Measurements from ENCODE around the gene RPP25L. TPM values are rescaled to one million over a fixed set of nuclear protein-coding genes. Genes with fewer than 3 reads are reported as not detected.

RPP25L gene
- total RNA-seq, 2 donors from 2014 or later = 19.3 to 22.4 TPM

DNA sequence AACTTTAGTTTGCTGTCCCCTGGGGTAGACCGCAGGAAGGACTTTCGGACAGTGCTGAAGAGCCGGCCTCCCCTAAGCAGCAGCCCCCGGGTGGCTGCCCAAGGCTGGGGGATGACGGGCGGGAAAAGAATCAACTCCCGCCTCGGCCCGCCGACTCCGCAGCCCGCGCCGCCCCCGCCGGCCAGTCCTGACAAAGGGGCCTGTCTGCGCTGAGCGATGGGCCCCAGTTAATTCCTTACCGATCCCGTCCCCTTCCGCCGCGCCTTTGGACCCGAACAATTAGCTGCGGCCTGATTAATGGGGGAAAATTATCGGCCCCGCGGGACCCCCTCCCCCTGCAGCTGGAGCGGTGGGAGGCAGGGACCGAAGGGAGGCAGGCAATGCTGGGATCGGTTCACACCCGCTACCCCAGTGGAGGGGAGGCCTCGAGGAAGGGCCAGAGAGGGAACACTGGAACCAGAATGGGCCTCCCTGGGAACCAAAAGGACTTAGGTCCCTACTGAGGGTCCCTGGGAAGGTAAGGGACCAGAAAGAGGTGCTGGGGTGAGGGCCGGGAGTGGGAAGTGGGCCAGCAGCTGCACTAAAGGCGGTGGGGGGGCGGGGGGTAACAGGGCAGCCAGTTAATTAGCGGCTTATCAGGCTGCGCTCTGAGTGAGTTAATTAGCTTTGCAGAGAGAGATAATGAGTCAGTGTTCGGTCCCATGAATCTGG lies 12.7 kb upstream of the RPP25L start:
- DNase-seq = peak; percentile 68
- WGBS, 2 experiments (ENCODE audit: insufficient coverage in 1 of 2, insufficient read length in 1 of 2) = 25 to 28% methylated on average over 35 to 39 of the region's 39 CpGs
- Histone ChIP-seq H3K9me3 (ENCODE audit: control insufficient read depth, low read length) (no peaks in the 10 kb centered on the region), H3K4me3 (ENCODE audit: low read length) (no peak overlapping the region), H3K27me3 (ENCODE audit: control insufficient read depth, insufficient read depth, low read length, poor library complexity, severe bottlenecking) (peaks cover 55% of the 10 kb centered on the region), H3K9ac (ENCODE audit: extremely low read depth, low read length, poor library complexity, severe bottlenecking) (peak overlapping the region; percentile 34), H3K36me3 (ENCODE audit: control insufficient read depth, insufficient read depth, low read length) (no peaks in the 10 kb centered on the region), H3K4me1 (ENCODE audit: control insufficient read depth, insufficient read depth, low read length) (peaks cover 10% of the 10 kb centered on the region), H3K27ac (ENCODE audit: low read depth, low read length) (peak overlapping the region; percentile 78)
- H3K27me3 Mint-ChIP-seq (ENCODE audit: insufficient read depth) = peaks cover 86% of the 10 kb centered on the region
- H3K4me3 Mint-ChIP-seq = peak overlapping the region; percentile 42
- no peak overlapping the region for H3K27ac Mint-ChIP-seq
- no peak for TF ChIP-seq CTCF (conservative IDR thresholded peaks at IDR 0.05)
- H3K4me1 Mint-ChIP-seq = peaks cover 23% of the 10 kb centered on the region
- no peaks in the 10 kb centered on the region for H3K36me3 Mint-ChIP-seq (ENCODE audit: low read depth)
- no peaks in the 10 kb centered on the region for H3K9me3 Mint-ChIP-seq

DNA sequence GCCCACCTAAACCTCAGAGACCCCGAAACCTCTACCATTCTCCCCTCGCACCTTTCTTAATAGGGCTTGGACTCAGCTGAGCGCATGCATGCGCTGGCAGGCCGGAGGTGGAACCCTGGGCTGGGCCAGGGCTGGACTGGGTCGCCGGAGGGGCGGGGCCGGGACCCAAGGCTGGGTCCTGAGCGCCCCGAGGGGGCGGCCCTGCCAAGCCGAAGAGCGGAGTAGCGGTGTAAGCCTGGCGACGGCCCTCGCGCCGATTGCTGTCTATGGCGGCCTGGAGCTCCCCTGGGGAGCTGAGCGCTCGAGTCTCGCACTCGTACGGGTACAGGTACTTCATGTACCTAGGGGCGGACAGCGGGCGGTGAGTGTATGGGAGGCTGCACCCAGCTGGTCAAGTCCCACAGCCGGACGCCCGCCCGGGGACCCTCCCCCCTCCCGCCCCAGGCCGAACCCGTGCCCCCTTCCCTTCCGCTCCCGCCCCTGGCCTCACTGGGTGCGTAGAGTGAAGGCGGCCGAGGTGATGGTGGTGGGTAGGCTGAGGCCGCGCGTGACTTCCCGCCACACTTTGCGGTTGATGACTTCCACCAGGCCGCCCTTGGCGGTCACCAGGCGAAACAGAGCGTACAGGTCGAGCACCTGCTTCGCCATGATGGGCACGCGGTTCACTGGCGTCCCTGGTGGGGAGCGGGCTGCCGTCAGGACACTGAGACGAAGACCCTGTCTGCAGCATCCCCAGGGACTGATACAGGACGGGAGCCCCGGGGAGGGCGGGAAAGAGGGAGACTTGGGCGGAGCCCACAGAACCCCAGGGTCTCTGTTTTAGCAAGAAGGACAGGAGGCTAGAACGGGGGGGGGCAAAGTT lies 11.7 kb upstream of the RPP25L start:
- Mint-ChIP-seq H3K4me3 (peak overlapping the region; percentile 42), H3K4me1 (peaks cover 20% of the 10 kb centered on the region), H3K9me3 (no peaks in the 10 kb centered on the region), H3K27ac (no peak overlapping the region), H3K27me3 (ENCODE audit: insufficient read depth) (peaks cover 78% of the 10 kb centered on the region), H3K36me3 (ENCODE audit: low read depth) (no peaks in the 10 kb centered on the region)
- DNase-seq = no peak
- no peak overlapping the region for H3K27ac ChIP-seq (ENCODE audit: low read depth, low read length)
- WGBS, 2 experiments (ENCODE audit: insufficient coverage in 1 of 2, insufficient read length in 1 of 2) = 90 to 93% methylated on average over 33 to 63 of the region's 63 CpGs
- no peak for TF ChIP-seq CTCF (conservative IDR thresholded peaks at IDR 0.05)
- peaks cover 12% of the 10 kb centered on the region for H3K4me1 ChIP-seq (ENCODE audit: control insufficient read depth, insufficient read depth, low read length)
- peaks cover 45% of the 10 kb centered on the region for H3K27me3 ChIP-seq (ENCODE audit: control insufficient read depth, insufficient read depth, low read length, poor library complexity, severe bottlenecking)
- H3K4me3 ChIP-seq (ENCODE audit: low read length) = no peak overlapping the region
- H3K36me3 ChIP-seq (ENCODE audit: control insufficient read depth, insufficient read depth, low read length) = no peaks in the 10 kb centered on the region
- no peak overlapping the region for H3K9ac ChIP-seq (ENCODE audit: extremely low read depth, low read length, poor library complexity, severe bottlenecking)
- H3K9me3 ChIP-seq (ENCODE audit: control insufficient read depth, low read length) = no peaks in the 10 kb centered on the region

DNA sequence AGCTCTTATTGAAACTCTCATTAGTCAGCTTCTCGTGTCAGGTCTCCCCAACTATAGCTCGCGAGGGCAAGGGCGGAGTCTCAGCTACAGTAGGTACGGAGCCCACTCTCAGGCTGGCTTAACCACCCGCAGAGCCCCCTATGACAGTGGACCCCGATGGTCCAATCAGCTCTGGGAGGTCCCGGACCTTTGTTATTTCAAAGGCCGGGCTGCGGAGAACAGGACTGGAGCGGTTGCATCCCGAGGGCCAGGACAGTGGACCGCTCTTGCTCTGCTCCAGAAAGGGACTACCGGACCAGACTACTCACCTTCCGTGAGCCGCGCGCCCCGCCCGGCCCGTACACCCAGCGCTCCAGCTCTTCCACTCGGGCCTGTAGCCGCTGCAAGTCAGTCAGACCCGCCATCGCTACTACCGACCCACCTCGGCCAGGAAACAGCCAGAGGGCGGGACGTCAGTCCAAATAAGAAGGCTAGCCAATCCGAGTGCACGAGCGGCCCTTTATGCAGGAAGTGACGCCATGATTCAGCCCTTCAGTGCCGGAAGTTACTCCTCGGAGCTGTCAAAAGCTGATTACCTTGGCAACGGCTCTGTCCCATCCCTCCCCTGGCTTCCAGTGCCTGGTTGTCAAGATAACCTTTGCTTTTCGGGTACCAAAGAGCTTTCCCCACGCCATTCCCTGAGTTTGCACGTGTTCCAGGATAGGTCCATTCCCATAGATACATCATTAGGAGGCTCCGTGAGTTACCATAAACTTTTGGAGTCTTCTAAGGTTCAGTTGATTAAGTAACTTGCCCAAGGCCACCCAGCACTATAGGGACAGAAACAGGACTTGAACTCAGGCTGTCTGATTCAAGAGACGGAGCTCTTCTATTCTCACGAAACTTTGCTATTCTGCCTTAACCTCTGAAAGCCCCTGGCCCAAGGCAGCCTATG lies 8.4 kb upstream of the RPP25L start, which contains the start of gene DCTN3:
Gene DCTN3, minus strand, starts transcription at position 435 of the 934 bp plus-strand sequence. Its CDS starts 31 bp downstream, at position 404.
- no peaks in the 10 kb centered on the region for H3K9me3 ChIP-seq (ENCODE audit: control insufficient read depth, low read length)
- peaks cover 12% of the 10 kb centered on the region for H3K27me3 ChIP-seq (ENCODE audit: control insufficient read depth, insufficient read depth, low read length, poor library complexity, severe bottlenecking)
- H3K9ac ChIP-seq (ENCODE audit: extremely low read depth, low read length, poor library complexity, severe bottlenecking) = peak within 1 kb of the TSS; percentile 39
- H3K4me3 Mint-ChIP-seq = peak within 1 kb of the TSS; percentile 81
- H3K9me3 Mint-ChIP-seq = no peaks in the 10 kb centered on the region
- peak within 1 kb of the TSS; percentile 85 for H3K4me3 ChIP-seq (ENCODE audit: low read length)
- peaks cover 25% of the 10 kb centered on the region for H3K36me3 ChIP-seq (ENCODE audit: control insufficient read depth, insufficient read depth, low read length)
- WGBS, 2 experiments (ENCODE audit: insufficient coverage in 1 of 2, insufficient read length in 1 of 2) = 3 to 6% methylated on average over 39 to 43 of the region's 43 CpGs
- H3K4me1 ChIP-seq (ENCODE audit: control insufficient read depth, insufficient read depth, low read length) = peaks cover 12% of the 10 kb centered on the region
- H3K27ac ChIP-seq (ENCODE audit: low read depth, low read length) = no peak within 1 kb of the TSS
- peaks cover 9% of the 10 kb centered on the region for H3K4me1 Mint-ChIP-seq
- TF ChIP-seq CTCF (conservative IDR thresholded peaks at IDR 0.05) = no peak
- peak; percentile 97 for DNase-seq
- H3K27ac Mint-ChIP-seq = peak within 1 kb of the TSS; percentile 84
- H3K36me3 Mint-ChIP-seq (ENCODE audit: low read depth) = peaks cover 16% of the 10 kb centered on the region
- H3K27me3 Mint-ChIP-seq (ENCODE audit: insufficient read depth) = peaks cover 46% of the 10 kb centered on the region
